ENCODE results near the gene NR2F2. TPM values are rescaled to one million over a fixed set of nuclear protein-coding genes. Genes with fewer than 3 reads are reported as not detected.

Gene NR2F2
- total RNA-seq, 2 experiments from 2014 or later = not detected

GRCh38 chr15:96355568-96356187, 25.2 kb downstream of the NR2F2 start:
- ATAC-seq (no peak), DNase-seq (no peak)
- POLR2A ChIA-PET = no interaction called here
- no peak for TF ChIP-seq CTCF (IDR thresholded peaks at IDR 0.05)
- Mint-ChIP-seq H3K27ac (no peak overlapping the region), H3K4me1 (ENCODE audit: low read depth) (peaks cover 19% of the 10 kb centered on the region), H3K4me3 (no peak overlapping the region), H3K27me3 (peaks cover 62% of the 10 kb centered on the region), H3K9me3 (no peaks in the 10 kb centered on the region), H3K36me3 (ENCODE audit: low read depth) (no peaks in the 10 kb centered on the region)
- CTCF ChIA-PET = interaction anchor here (1.2 to 1.5 kb wide), 2 partner anchors 14 to 28 kb away, joined by 3 to 4 read pairs; no protein-coding TSS in a partner anchor
- intact Hi-C loops (cut with micrococcal nuclease) = no loop called here

GRCh38 chr15:96356494-96357455, 26.3 kb downstream of the NR2F2 start:
- Mint-ChIP-seq H3K9me3 (no peaks in the 10 kb centered on the region), H3K27ac (no peak overlapping the region), H3K27me3 (peaks cover 63% of the 10 kb centered on the region), H3K36me3 (ENCODE audit: low read depth) (peaks cover 2% of the 10 kb centered on the region), H3K4me1 (ENCODE audit: low read depth) (peaks cover 19% of the 10 kb centered on the region), H3K4me3 (peak overlapping the region; percentile 72)
- ATAC-seq (peak; percentile 87), DNase-seq (peak; percentile 82)
- TF ChIP-seq CTCF (IDR thresholded peaks at IDR 0.05) = peak; percentile 93
- ChIA-PET CTCF (interaction anchor here (0.7 to 2.3 kb wide), 5 partner anchors 13 to 878 kb away, joined by 3 to 5 read pairs (median 4); no protein-coding TSS in a partner anchor), POLR2A (interaction anchor here (0.7 kb wide), 1 partner anchor 21 kb away, joined by 3 read pairs; no protein-coding TSS in a partner anchor)
- intact Hi-C loops (cut with micrococcal nuclease) = no loop called here

- ChIA-PET CTCF (interaction anchor here (0.9 to 2.3 kb wide), 2 partner anchors 31 to 59 kb away, joined by 4 to 5 read pairs; no protein-coding TSS in a partner anchor), POLR2A (interaction anchor here (0.6 kb wide), 2 partner anchors 29 to 208 kb away, joined by 3 read pairs; no protein-coding TSS in a partner anchor)
- no peak for TF ChIP-seq CTCF (IDR thresholded peaks at IDR 0.05)
- no peak for DNase-seq
- Mint-ChIP-seq H3K9me3 (no peaks in the 10 kb centered on the region), H3K4me3 (peak overlapping the region; percentile 72), H3K27me3 (peaks cover 64% of the 10 kb centered on the region), H3K36me3 (ENCODE audit: low read depth) (peaks cover 2% of the 10 kb centered on the region), H3K27ac (no peak overlapping the region), H3K4me1 (ENCODE audit: low read depth) (peaks cover 19% of the 10 kb centered on the region)
- no peak for ATAC-seq
- intact Hi-C loops (cut with micrococcal nuclease) = no loop called here
Measured at GRCh38 chr15:96358001-96358801, 27.7 kb downstream of the NR2F2 start.

GRCh38 chr15:96358821-96359615, 28.5 kb downstream of the NR2F2 start:
- ATAC-seq = no peak
- H3K4me3 Mint-ChIP-seq = no peak overlapping the region
- DNase-seq = no peak
- peaks cover 64% of the 10 kb centered on the region for H3K27me3 Mint-ChIP-seq
- no peaks in the 10 kb centered on the region for H3K9me3 Mint-ChIP-seq
- TF ChIP-seq CTCF (IDR thresholded peaks at IDR 0.05) = no peak
- intact Hi-C loops (cut with micrococcal nuclease) = no loop called here
- ChIA-PET POLR2A (no interaction called here), CTCF (interaction anchor here (2.3 kb wide), 1 partner anchor 58 kb away, joined by 5 read pairs; no protein-coding TSS in a partner anchor)
- peaks cover 2% of the 10 kb centered on the region for H3K36me3 Mint-ChIP-seq (ENCODE audit: low read depth)
- H3K4me1 Mint-ChIP-seq (ENCODE audit: low read depth) = peaks cover 19% of the 10 kb centered on the region
- H3K27ac Mint-ChIP-seq = no peak overlapping the region
